ENCODE data around the gene EYA4.

GRCh38 chr6:133352046-133352445 lies 110.9 kb downstream of the EYA4 start:
- TF ChIP-seq POLR2AphosphoS5 (IDR thresholded peaks at IDR 0.05), result no peak
- no peak for TF ChIP-seq CTCF (IDR thresholded peaks at IDR 0.05)
- TF ChIP-seq POLR2A (IDR thresholded peaks at IDR 0.05), result no peak

Data from breast epithelium (tissue), 3 donors.